NK-92 (cell line): ENCODE results near the gene PDK1.
"Not testable (repeated sequence)": the region's sequence is repeated elsewhere in the genome, so short reads cannot be mapped to it uniquely, and the experiment has no call there.

ENCODE experiments used
- DNase-seq: peaks from one replicate; lab custom pipeline; 2025; ENCODE audit not compliant: unreplicated experiment; lab: John Stamatoyannopoulos, UW

PDK1 gene

GRCh38 chr2:172555522-172556283, at the start of gene PDK1:
Gene PDK1 (plus strand): TSS chr2:172556090. CDS start chr2:172556151, 61 bp downstream.
- peak; percentile 62 for DNase-seq

DNA sequence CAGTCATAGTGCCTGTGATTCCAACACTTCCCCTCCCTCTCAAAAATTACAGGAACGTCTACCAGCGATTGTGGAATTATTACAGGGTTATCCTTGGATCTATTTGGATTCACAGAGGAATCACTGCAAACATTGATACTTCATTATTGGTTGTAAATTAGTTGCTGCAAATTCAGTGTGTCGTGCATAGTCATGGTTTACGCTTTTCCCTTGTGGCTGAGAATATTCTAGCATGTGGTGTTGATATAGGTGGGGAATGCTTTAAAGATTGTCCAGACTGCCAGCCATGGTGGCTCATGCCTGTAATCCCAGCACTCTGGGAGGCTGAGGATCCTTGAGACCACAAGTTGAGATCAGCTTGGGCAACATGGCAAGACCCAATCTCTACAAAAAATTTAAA, 48.7 kb upstream of the PDK1 start:
- DNase-seq: no peak

- no peak for DNase-seq
Observed at GRCh38 chr2:172510088-172510487, 45.8 kb upstream of the PDK1 start.

- no peak for DNase-seq
Observed at GRCh38 chr2:172510548-172510947, 45.3 kb upstream of the PDK1 start.

- no peak for DNase-seq
Observed at GRCh38 chr2:172512810-172513523, 42.9 kb upstream of the PDK1 start.

- DNase-seq: no peak
Observed at GRCh38 chr2:172513524-172513900, 42.4 kb upstream of the PDK1 start.

DNA sequence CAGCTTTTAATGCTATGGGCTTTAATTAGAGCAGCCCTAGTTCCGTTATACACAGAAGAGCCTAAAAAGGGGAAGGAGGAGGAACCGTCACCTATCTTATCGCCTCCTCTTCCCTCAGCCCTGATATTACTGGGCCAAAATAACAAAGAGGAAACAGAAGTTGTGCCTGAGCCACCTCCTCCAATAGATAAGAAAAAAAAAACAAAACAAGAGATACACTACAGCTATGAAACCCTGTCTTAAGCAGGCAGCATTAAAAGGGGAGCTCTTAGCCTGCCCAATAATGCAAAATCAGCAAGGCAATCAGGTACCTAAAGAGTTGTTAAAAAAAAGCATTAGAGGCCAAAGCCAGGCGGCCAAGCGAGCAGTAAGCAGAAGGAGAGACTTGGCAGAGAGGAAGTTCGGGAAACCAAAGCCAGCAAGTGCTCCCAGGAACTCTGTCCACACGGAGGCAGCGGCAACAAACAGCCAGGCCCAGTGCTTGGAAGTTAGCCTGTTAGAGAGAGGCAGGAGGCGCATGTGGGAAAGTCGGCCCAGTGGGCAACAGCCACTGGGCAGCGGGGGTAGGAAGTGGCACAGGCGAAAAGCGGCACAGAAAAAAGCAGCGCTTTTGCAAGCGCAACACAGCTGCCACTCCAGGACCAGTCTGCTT, 41.8 kb upstream of the PDK1 start:
- no peak for DNase-seq

DNA sequence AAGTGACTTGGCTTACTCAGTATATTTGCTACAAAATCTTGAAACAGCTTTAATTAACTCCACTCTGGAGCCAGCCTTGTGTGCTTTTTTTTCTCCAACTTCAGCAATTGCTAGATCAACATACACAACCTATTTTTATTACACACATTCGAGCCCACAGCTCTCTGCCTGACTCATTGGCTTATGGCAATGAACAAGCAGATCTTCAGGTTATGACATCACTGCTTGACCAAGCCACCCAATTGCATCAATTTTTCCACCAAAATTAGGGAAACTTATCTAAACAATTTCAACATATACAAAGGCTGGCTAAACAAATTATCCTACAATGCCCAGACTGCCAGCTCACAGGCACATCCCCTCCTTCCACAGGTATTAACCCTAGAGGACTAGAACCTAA, 39.6 kb upstream of the PDK1 start:
- no peak for DNase-seq

- DNase-seq: no peak
Observed at GRCh38 chr2:172518995-172519394, 36.9 kb upstream of the PDK1 start.

- no peak for DNase-seq
Observed at GRCh38 chr2:172525601-172526000, 30.3 kb upstream of the PDK1 start.

GRCh38 chr2:172531309-172531708, 24.6 kb upstream of the PDK1 start:
- DNase-seq: no peak

GRCh38 chr2:172532461-172532860, 23.4 kb upstream of the PDK1 start:
- not testable (repeated sequence) for DNase-seq

DNA sequence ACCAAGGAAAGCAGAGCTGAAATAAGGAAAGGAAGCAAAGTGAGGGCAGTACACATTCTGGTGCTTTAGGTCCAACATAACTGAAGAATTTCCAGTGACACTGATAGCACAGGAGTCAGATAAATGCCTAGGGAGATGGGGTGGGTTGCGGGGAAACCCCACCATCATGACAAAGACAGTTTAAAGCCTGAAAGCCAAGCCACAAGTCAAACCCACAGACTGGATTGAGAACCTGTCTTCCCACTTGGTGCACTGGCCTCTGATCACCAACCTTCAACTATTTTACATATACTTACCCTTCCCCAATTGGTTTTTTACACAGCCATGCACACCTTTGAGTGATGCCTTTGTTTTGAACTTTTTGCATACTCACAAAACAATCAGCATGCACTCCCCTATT, 22.2 kb upstream of the PDK1 start:
- no peak for DNase-seq

- DNase-seq: no peak
Observed at GRCh38 chr2:172535119-172535518, 20.8 kb upstream of the PDK1 start.

- not testable (repeated sequence) for DNase-seq
Observed at GRCh38 chr2:172537851-172538250, 18.0 kb upstream of the PDK1 start.

DNA sequence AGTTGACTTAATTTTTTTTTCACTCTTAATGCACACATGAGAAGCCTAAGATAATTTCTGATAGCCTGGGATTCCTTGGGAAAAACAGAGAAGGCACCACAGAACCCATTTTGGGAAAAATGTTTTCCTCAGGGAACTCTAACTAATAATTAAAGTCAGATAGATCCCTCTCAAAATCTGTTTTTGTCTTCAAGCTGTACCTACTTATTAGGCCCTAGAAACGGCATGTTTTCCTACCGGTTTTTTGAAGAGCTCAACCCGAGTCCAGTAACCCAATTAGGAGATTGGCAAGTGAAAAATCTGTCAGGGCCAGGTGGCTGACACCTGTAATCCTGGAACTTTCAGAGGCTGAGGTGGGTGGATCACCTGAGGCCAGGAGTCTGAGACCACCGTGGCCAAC, 16.1 kb upstream of the PDK1 start:
- DNase-seq: no peak

DNA sequence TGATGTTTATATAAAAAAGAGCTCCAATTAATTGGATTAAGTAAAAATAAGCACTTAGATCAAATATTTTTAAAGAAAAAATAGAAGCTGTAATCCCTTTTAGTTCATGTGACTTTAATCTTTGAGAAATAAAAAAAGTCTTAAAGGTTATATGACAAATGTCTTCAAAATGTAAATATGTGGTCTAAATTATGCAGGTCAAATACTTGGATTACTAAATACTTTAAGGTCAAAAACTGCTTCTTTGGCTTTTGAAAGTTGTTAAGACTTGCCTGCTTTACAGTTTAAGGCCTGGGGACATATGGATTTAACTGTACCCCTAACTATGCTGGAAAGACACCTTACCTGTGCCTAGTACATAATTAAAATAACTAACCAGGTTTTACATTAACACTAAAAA, 15.5 kb upstream of the PDK1 start:
- no peak for DNase-seq

- no peak for DNase-seq
Observed at GRCh38 chr2:172545408-172546075, 10.3 kb upstream of the PDK1 start.

DNA sequence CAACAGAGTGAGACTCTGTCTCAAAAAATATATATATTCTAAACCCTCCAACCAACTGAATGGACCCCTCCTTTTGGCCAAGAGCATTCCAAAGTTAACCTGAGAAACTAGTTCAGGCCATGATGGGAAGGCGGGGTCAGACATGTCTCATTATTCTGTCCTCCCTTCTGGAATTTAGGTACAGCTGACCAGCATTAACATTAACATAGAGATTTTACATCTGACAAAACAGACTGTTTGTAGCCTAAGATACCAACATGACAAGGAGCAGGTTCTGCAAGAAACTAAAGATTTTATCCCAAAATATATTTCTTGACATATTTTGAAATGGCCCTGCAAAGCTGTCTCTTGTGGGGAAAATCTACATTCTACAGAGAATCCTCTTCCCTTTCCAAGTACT, 6.8 kb upstream of the PDK1 start:
- no peak for DNase-seq

DNA sequence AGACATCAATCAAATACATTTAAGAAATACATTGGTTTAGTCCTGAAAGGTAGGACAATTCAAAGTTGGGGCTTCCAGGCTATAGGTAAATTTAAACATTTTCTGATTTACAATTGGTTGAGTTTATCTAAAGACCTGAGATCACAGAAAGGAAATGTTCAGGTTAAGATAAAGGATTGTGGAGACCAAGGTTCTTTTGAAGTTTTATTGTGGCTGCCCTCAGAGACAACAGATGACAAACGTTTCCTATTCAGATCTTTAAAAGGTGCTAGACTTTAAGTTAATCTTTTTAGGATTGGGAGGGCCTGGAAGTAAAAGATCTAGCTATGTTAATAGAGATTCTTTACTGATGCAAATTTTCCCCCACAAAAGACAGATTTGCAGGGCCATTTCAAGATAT, 6.1 kb upstream of the PDK1 start:
- DNase-seq: not testable (repeated sequence)

DNA sequence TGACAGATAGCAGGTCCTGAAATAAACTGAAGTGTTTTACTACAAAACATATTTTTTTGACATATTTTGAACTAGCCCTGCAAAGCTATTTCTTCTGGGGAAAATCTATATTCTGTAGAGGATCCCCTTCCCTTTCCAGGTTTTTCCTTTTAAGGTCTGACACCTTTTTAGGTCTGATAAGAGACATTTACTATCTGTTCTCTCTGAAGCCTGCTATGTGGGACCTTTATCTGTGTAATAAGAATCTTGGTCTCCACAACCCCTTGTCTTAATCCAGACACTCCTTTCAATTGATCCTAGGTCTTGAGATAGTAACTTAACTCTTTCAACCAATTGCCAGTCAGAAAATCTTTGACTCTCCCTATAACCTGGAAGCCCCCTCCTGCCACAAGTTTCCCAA, 5.5 kb upstream of the PDK1 start:
- DNase-seq: no peak

DNA sequence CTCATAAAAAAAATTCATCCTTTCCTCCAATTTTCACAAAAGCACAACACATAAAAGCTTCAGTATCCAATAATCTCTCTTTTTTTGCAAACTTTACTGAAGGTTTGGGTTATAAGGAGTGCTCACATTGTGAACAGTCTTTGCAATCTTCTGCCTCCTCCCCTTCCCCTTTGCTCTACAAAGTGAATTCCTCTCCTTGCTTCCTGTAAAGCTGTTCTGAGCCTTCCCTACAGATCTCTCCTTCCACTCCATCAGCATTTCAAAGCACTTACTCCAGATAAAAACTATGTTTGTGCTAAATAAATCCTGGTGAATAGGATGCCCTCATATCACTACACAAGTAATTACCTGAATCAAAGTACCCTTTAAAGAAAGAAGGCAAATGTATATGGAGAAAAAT, 4.6 kb upstream of the PDK1 start:
- DNase-seq: no peak
